Stimulated activated CD4-positive, alpha-beta T cell treated with anti-CD3 and anti-CD28 coated beads, Interleukin-2, amount 100 ng/mL, for 24 hours (primary cell): ENCODE results near the gene ELN.
"Not testable (repeated sequence)": the region's sequence is repeated elsewhere in the genome, so short reads cannot be mapped to it uniquely, and the experiment has no call there.

Experiments
- DNase-seq, 2 donors: peaks; one replicate each; pipeline ENCODE4 v3.0.0-alpha.2; 2020

The ELN gene

GRCh38 chr7:74044366-74045350 is 16.7 kb downstream of the ELN start:
- DNase-seq = no peak

GRCh38 chr7:74046581-74046980 is 18.6 kb downstream of the ELN start:
- DNase-seq = not testable (repeated sequence)

GRCh38 chr7:74047804-74048380 is 19.9 kb downstream of the ELN start:
- DNase-seq = no peak

- DNase-seq = no peak
Measured at GRCh38 chr7:74048999-74049599, 21.1 kb downstream of the ELN start.

- DNase-seq = no peak
Measured at GRCh38 chr7:74049997-74050798, 22.2 kb downstream of the ELN start.

GRCh38 chr7:74051193-74051592 is 23.2 kb downstream of the ELN start:
- no peak for DNase-seq

GRCh38 chr7:74051629-74052410 is 23.8 kb downstream of the ELN start:
- DNase-seq = peak in 1 of 2 donors; percentile 27

GRCh38 chr7:74052628-74053027 is 24.7 kb downstream of the ELN start:
- DNase-seq = no peak

- no peak for DNase-seq
Measured at GRCh38 chr7:74053589-74054186, 25.7 kb downstream of the ELN start.

GRCh38 chr7:74056096-74056915 is 28.3 kb downstream of the ELN start:
- no peak for DNase-seq

GRCh38 chr7:74057216-74057925 is 29.4 kb downstream of the ELN start:
- DNase-seq = no peak

GRCh38 chr7:74057987-74058386 is 30.0 kb downstream of the ELN start:
- DNase-seq = no peak

- DNase-seq = no peak
Measured at GRCh38 chr7:74058486-74058885, 30.5 kb downstream of the ELN start.

- no peak for DNase-seq
Measured at GRCh38 chr7:74059037-74059436, 31.1 kb downstream of the ELN start.

- DNase-seq = no peak
Measured at GRCh38 chr7:74059681-74060588, 32.0 kb downstream of the ELN start.

GRCh38 chr7:74061840-74062539 is 34.0 kb downstream of the ELN start:
- DNase-seq = peak; percentile 44 to 57

GRCh38 chr7:74063223-74063641 is 35.3 kb downstream of the ELN start:
- DNase-seq = no peak

- DNase-seq = no peak
Measured at GRCh38 chr7:74063646-74064045, 35.7 kb downstream of the ELN start.
